WERI-Rb-1 (cell line): ENCODE data around the gene PLPPR3.
A peak's percentile ranks its signal among the peaks of the same experiment; 100 is the strongest.

ENCODE experiments used
- DNase-seq: peaks from one replicate; pipeline ENCODE4 v3.0.0-alpha.2; 2020
- H3K27ac ChIP-seq: fragments of 250-450 bp; sonication (Bioruptor Pico); 2 replicates; pipeline ENCODE4 v1.5.1; 2020; ENCODE audit warnings: mild to moderate bottlenecking, moderate library complexity
- H3K27me3 ChIP-seq: fragments of 250-450 bp; sonication (Bioruptor Pico); 2 replicates; pipeline ENCODE4 v1.5.1; 2021; ENCODE audit warnings: mild to moderate bottlenecking, low read depth, moderate library complexity; ENCODE audit not compliant: insufficient read depth, severe bottlenecking
- H3K36me3 ChIP-seq: fragments of 250-450 bp; sonication (Bioruptor Pico); 2 replicates; pipeline ENCODE4 v1.5.1; 2020; ENCODE audit warnings: mild to moderate bottlenecking, moderate library complexity
- H3K4me3 ChIP-seq: 2 replicates; pipeline ENCODE4 v1.5.1; 2011; ENCODE audit warnings: low read depth, mild to moderate bottlenecking, control low read depth, low read length
- H3K9me3 ChIP-seq: fragments of 250-450 bp; sonication (Bioruptor Pico); 2 replicates; pipeline ENCODE4 v1.5.1; 2021; ENCODE audit warnings: mild to moderate bottlenecking, moderate library complexity; ENCODE audit not compliant: severe bottlenecking
- CTCF ChIP-seq: IDR thresholded peaks from 2 replicates; pipeline ENCODE4 v1.5.1; 2011; ENCODE audit warnings: low read depth, mild to moderate bottlenecking, control low read depth, inconsistent platforms, low read length

Gene PLPPR3

GRCh38 chr19:821825-822503 is at the start of gene PLPPR3:
PLPPR3 (minus strand) TSS chr19:821955; CDS start chr19:821559, 396 bp downstream.
- Histone ChIP-seq H3K27me3 (no peaks in the 10 kb centered on the region), H3K9me3 (no peaks in the 10 kb centered on the region), H3K4me3 (peak within 1 kb of the TSS; percentile 68), H3K36me3 (peaks cover 4% of the 10 kb centered on the region), H3K27ac (peak within 1 kb of the TSS; percentile 58)
- TF ChIP-seq CTCF: no peak
- DNase-seq: no peak

GRCh38 chr19:870963-871401 is 49.2 kb upstream of the PLPPR3 start:
- DNase-seq: no peak
- Histone ChIP-seq H3K27me3 (no peaks in the 10 kb centered on the region), H3K27ac (no peak overlapping the region), H3K4me3 (no peak overlapping the region), H3K36me3 (peaks cover 67% of the 10 kb centered on the region), H3K9me3 (no peaks in the 10 kb centered on the region)
- no peak for TF ChIP-seq CTCF

- no peak for TF ChIP-seq CTCF
- Histone ChIP-seq H3K36me3 (peaks cover 65% of the 10 kb centered on the region), H3K27ac (no peak overlapping the region), H3K9me3 (no peaks in the 10 kb centered on the region), H3K27me3 (no peaks in the 10 kb centered on the region), H3K4me3 (no peak overlapping the region)
- no peak for DNase-seq
Measured at GRCh38 chr19:870314-870713, 48.6 kb upstream of the PLPPR3 start.

GRCh38 chr19:869245-870177 is 47.8 kb upstream of the PLPPR3 start:
- peaks cover 59% of the 10 kb centered on the region for H3K36me3 ChIP-seq

More at GRCh38 chr19:869245-870177, 47.8 kb upstream of the PLPPR3 start:
- Histone ChIP-seq H3K4me3 (no peak overlapping the region), H3K9me3 (no peaks in the 10 kb centered on the region), H3K27me3 (no peaks in the 10 kb centered on the region), H3K27ac (no peak overlapping the region)
- no peak for DNase-seq
- no peak for TF ChIP-seq CTCF
